GM23338 (cell line): ENCODE measurements around the gene CX3CR1. TPM values are rescaled to one million over a fixed set of nuclear protein-coding genes. Genes with fewer than 3 reads are reported as not detected.

Experiments
- ATAC-seq: fragments of 200-7000 bp; cut with Tn5 transposase; 3 replicates; pipeline ENCODE4 v1.9.1; 2020
- DNase-seq: peaks from one replicate; pipeline ENCODE4 v3.0.0-alpha.2; 2015; ENCODE audit warnings: low spot score
- H2AFZ ChIP-seq: fragments of 200-600 bp; sonication (generic); 2 replicates; pipeline ENCODE4 v1.8.0; 2016; ENCODE audit warnings: antibody characterized with exemption, mild to moderate bottlenecking, moderate library complexity
- H3F3A ChIP-seq: fragments of 200-600 bp; sonication (generic); replicated peaks from 2 replicates; pipeline ENCODE4 v1.8.0; 2017; ENCODE audit warnings: antibody characterized with exemption, mixed run types, low read depth
- H3K27ac ChIP-seq: fragments of 200-600 bp; sonication (generic); 2 replicates; pipeline ENCODE4 v1.6.1; 2016; ENCODE audit warnings: low read depth
- H3K27me3 ChIP-seq: fragments of 200-600 bp; sonication (generic); 2 replicates; pipeline ENCODE4 v1.8.0; 2016; ENCODE audit warnings: mild to moderate bottlenecking, mixed run types, moderate library complexity; ENCODE audit not compliant: insufficient read depth
- H3K36me3 ChIP-seq: fragments of 200-600 bp; sonication (generic); 2 replicates; pipeline ENCODE4 v1.8.0; 2016; ENCODE audit warnings: mild to moderate bottlenecking; ENCODE audit not compliant: insufficient read depth
- H3K4me1 ChIP-seq: fragments of 200-600 bp; sonication (generic); 2 replicates; pipeline ENCODE4 v1.8.0; 2016; ENCODE audit warnings: mild to moderate bottlenecking, moderate library complexity; ENCODE audit not compliant: insufficient read depth
- H3K4me2 ChIP-seq: fragments of 200-600 bp; sonication (generic); 2 replicates; pipeline ENCODE4 v1.7.1; 2017; ENCODE audit warnings: mixed run types
- H3K4me3 ChIP-seq: fragments of 200-600 bp; sonication (generic); 2 replicates; pipeline ENCODE4 v1.6.1; 2016; ENCODE audit warnings: mixed run types
- H3K79me2 ChIP-seq: fragments of 200-600 bp; sonication (generic); replicated peaks from 2 replicates; pipeline ENCODE4 v1.8.0; 2017; ENCODE audit warnings: mild to moderate bottlenecking; ENCODE audit not compliant: insufficient read depth
- H3K9me2 ChIP-seq: fragments of 200-600 bp; sonication (generic); 2 replicates; pipeline ENCODE4 v1.8.0; 2017; ENCODE audit not compliant: insufficient read depth
- H4K20me1 ChIP-seq: fragments of 200-600 bp; sonication (generic); replicated peaks from 2 replicates; pipeline ENCODE4 v1.8.0; 2017; ENCODE audit warnings: mild to moderate bottlenecking; ENCODE audit not compliant: insufficient read depth
- H3K27ac Mint-ChIP-seq: 2 replicates; pipeline ENCODE4 v1.8.0; 2020; ENCODE audit warnings: inconsistent platforms, mild to moderate bottlenecking, moderate library complexity, mixed read lengths
- H3K27me3 Mint-ChIP-seq: 3 replicates; pipeline ENCODE4 v1.8.0; 2022; ENCODE audit warnings: low read depth, mild to moderate bottlenecking, moderate library complexity, mixed read lengths, inconsistent platforms; ENCODE audit not compliant: insufficient read depth, poor library complexity
- H3K36me3 Mint-ChIP-seq: 3 replicates; pipeline ENCODE4 v1.8.0; 2021; ENCODE audit warnings: low read depth, mild to moderate bottlenecking, inconsistent platforms, moderate library complexity, mixed read lengths
- H3K4me1 Mint-ChIP-seq: 3 replicates; pipeline ENCODE4 v1.8.0; 2020; ENCODE audit warnings: mild to moderate bottlenecking, inconsistent platforms, mixed read lengths
- H3K4me3 Mint-ChIP-seq: 3 replicates; pipeline ENCODE4 v1.8.0; 2021; ENCODE audit warnings: moderate library complexity, mild to moderate bottlenecking, inconsistent platforms, mixed read lengths
- H3K9me3 Mint-ChIP-seq: 3 replicates; pipeline ENCODE4 v1.8.0; 2020; ENCODE audit warnings: moderate library complexity, mild to moderate bottlenecking, inconsistent platforms, mixed read lengths
- CREB1 ChIP-seq: fragments of 250-450 bp; sonication (Bioruptor Pico); IDR thresholded peaks from 2 replicates; pipeline ENCODE4 v1.5.0; 2020; ENCODE audit warnings: low read depth, mild to moderate bottlenecking, moderate library complexity
- CTCF ChIP-seq, 2 experiments: fragments of 200-600 bp in 1 of 2; sonication (generic) in 1 of 2; conservative IDR thresholded peaks; 2 replicates each; pipeline versions ENCODE4 v1.5.1 to v1.6.1; 2016 to 2017; ENCODE audit warnings: antibody characterized with exemption in 2 of 2, low read depth in 2 of 2, mild to moderate bottlenecking in 2 of 2, moderate library complexity in 1 of 2
- EZH2 ChIP-seq: fragments of 200-600 bp; sonication (generic); IDR thresholded peaks from one replicate; pipeline ENCODE4 v1.8.0; 2017; ENCODE audit warnings: antibody characterized with exemption, mild to moderate bottlenecking, low read depth; ENCODE audit not compliant: unreplicated experiment
- ZNF114 ChIP-seq: fragments of 250-450 bp; sonication (Bioruptor Pico); IDR thresholded peaks from 2 replicates; pipeline ENCODE4 v1.5.0; 2020; ENCODE audit warnings: mild to moderate bottlenecking, moderate library complexity
- polyA plus RNA-seq: library from polyadenylated mRNA; unstranded; fragments of >200 nt; fragmentation: Nextera tagmentation; extraction: Ambion mirVana; gene quantifications from 2 replicates; pipeline ENCODE4 v1.2.1, GENCODE V29; 2016
- total RNA-seq: library from RNA; depleted of rRNA; stranded (reverse); fragments of >200 nt; shearing (Covaris generic); gene quantifications from 2 replicates; pipeline ENCODE4 v1.2.3, GENCODE V29; 2014
- TF ChIP-seq, protein P1 (sequence below): IDR thresholded peaks from 2 replicates; pipeline ENCODE4 v1.6.1; 2016; ENCODE audit warnings: antibody characterized with exemption
- TF ChIP-seq, protein P2 (sequence below): fragments of 250-450 bp; sonication (Bioruptor Pico); IDR thresholded peaks from 2 replicates; pipeline ENCODE4 v1.5.0; 2020; ENCODE audit warnings: mild to moderate bottlenecking, moderate library complexity

CX3CR1 gene
- total and polyA plus RNA-seq, 2 experiments from 2014 or later: 0.24 to 0.42 TPM

DNA sequence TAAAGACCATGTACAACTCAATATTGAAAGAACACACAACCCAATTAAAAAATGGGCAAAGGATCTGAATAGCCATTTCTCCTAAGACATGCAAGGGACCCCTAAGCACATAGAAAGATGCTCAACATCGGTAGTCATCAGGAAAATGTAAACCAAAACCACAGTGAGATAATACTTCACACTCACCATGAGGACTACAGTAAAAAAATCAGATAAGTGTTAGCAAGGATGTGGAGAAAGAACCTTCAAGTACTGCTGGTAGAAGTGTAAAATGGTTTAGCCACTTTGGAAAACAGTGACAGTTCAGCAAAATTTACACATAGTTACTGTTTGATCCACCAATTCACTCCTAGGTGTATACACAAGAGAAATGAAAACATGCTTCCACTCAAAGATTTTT, 57.4 kb downstream of the CX3CR1 start:
- no peaks in the 10 kb centered on the region for H3K4me1 Mint-ChIP-seq
- Histone ChIP-seq H3K4me3 (no peak overlapping the region), H3K27ac (no peak overlapping the region), H3K79me2 (no peaks in the 10 kb centered on the region), H3K36me3 (no peaks in the 10 kb centered on the region), H3K4me2 (no peak overlapping the region), H4K20me1 (no peaks in the 10 kb centered on the region), H3K9me2 (0 out of 2 replicates have a peak, but pooled peaks cover 11% of the 10 kb centered on the region), H2AFZ (no peak overlapping the region), H3K27me3 (no peaks in the 10 kb centered on the region; the same call in 1 of the 2 replicates), H3K4me1 (no peaks in the 10 kb centered on the region), H3F3A (no peaks in the 10 kb centered on the region)
- no peak for TF ChIP-seq EZH2
- H3K36me3 Mint-ChIP-seq: no peaks in the 10 kb centered on the region
- peaks cover 2% of the 10 kb centered on the region for H3K27me3 Mint-ChIP-seq
- H3K4me3 Mint-ChIP-seq: no peak overlapping the region
- ATAC-seq (no peak), DNase-seq (no peak)
- no peaks in the 10 kb centered on the region; the same call in 2 of the 3 replicates for H3K9me3 Mint-ChIP-seq
- H3K27ac Mint-ChIP-seq: no peak overlapping the region

- Histone ChIP-seq H3F3A (no peaks in the 10 kb centered on the region), H3K27ac (no peak overlapping the region), H3K4me1 (no peaks in the 10 kb centered on the region), H3K36me3 (no peaks in the 10 kb centered on the region), H3K79me2 (no peaks in the 10 kb centered on the region), H3K4me2 (no peak overlapping the region), H4K20me1 (no peaks in the 10 kb centered on the region), H3K4me3 (no peak overlapping the region), H3K9me2 (0 out of 2 replicates have a peak, but pooled peaks cover 7% of the 10 kb centered on the region), H2AFZ (peak overlapping the region; percentile 34), H3K27me3 (no peaks in the 10 kb centered on the region; the same call in 1 of the 2 replicates)
- Mint-ChIP-seq H3K27ac (no peak overlapping the region), H3K27me3 (peaks cover 4% of the 10 kb centered on the region), H3K36me3 (no peaks in the 10 kb centered on the region), H3K4me1 (no peaks in the 10 kb centered on the region), H3K9me3 (no peaks in the 10 kb centered on the region; the same call in 2 of the 3 replicates), H3K4me3 (no peak overlapping the region)
- DNase-seq: no peak
- TF ChIP-seq ZNF114 (CRISPR knock-in tag) (no peak), CTCF (conservative IDR thresholded peaks at IDR 0.05; ENCODE audit: low read depth in 2 of 2) (no peak), CREB1 (CRISPR knock-in tag) (no peak)
- TF ChIP-seq, protein P1, sequence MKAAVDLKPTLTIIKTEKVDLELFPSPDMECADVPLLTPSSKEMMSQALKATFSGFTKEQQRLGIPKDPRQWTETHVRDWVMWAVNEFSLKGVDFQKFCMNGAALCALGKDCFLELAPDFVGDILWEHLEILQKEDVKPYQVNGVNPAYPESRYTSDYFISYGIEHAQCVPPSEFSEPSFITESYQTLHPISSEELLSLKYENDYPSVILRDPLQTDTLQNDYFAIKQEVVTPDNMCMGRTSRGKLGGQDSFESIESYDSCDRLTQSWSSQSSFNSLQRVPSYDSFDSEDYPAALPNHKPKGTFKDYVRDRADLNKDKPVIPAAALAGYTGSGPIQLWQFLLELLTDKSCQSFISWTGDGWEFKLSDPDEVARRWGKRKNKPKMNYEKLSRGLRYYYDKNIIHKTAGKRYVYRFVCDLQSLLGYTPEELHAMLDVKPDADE: no peak
- ATAC-seq: no peak
Observed at GRCh38 chr3:39221141-39221530, 58.7 kb downstream of the CX3CR1 start.

DNA sequence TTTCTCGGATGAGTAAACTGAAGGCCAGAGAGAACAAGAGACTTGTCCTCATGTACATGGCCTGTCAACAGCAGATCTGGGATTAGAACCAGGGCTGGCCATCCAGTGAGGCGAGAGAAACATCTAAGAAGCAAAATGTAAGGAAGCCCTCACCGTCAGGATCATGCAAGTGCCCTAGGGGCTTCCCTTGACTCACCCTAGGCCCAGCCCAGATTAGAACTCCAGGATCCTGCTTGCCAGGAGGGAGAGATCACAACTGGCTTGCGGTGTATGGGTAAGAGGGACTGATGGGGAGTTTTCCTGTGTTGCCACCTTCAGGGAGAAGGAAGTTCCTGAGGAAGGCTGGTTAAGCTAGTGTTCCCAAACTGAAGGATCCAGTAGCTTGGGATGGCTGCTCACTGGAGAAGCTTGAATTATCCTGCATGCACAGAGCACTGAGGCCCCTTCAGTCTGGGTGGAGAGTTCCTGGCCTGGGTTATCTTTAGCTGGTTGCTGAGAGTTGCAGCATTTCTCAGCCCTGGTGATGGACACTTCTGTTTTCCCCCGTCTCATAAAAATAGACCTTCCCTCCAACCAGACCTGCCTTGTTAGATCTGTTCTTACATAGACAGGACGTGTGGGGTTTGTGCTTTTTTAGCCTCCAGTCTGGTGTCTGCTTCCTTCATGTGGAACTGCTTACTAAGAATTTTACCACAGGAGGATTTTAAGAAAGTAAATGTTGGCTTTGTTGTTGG, 59.3 kb downstream of the CX3CR1 start:
- H3K27me3 ChIP-seq: no peaks in the 10 kb centered on the region; the same call in 1 of the 2 replicates
- no peaks in the 10 kb centered on the region for H3K79me2 ChIP-seq
- DNase-seq: no peak
- H3K9me2 ChIP-seq: 0 out of 2 replicates have a peak, but pooled peaks cover 7% of the 10 kb centered on the region
- peaks cover 4% of the 10 kb centered on the region for H3K27me3 Mint-ChIP-seq
- no peaks in the 10 kb centered on the region for H3K4me1 Mint-ChIP-seq
- peak overlapping the region; percentile 34 for H2AFZ ChIP-seq
- H3K4me3 Mint-ChIP-seq: no peak overlapping the region
- H3F3A ChIP-seq: no peaks in the 10 kb centered on the region
- H3K27ac Mint-ChIP-seq: no peak overlapping the region
- no peaks in the 10 kb centered on the region for H3K36me3 Mint-ChIP-seq
- TF ChIP-seq, protein P2, sequence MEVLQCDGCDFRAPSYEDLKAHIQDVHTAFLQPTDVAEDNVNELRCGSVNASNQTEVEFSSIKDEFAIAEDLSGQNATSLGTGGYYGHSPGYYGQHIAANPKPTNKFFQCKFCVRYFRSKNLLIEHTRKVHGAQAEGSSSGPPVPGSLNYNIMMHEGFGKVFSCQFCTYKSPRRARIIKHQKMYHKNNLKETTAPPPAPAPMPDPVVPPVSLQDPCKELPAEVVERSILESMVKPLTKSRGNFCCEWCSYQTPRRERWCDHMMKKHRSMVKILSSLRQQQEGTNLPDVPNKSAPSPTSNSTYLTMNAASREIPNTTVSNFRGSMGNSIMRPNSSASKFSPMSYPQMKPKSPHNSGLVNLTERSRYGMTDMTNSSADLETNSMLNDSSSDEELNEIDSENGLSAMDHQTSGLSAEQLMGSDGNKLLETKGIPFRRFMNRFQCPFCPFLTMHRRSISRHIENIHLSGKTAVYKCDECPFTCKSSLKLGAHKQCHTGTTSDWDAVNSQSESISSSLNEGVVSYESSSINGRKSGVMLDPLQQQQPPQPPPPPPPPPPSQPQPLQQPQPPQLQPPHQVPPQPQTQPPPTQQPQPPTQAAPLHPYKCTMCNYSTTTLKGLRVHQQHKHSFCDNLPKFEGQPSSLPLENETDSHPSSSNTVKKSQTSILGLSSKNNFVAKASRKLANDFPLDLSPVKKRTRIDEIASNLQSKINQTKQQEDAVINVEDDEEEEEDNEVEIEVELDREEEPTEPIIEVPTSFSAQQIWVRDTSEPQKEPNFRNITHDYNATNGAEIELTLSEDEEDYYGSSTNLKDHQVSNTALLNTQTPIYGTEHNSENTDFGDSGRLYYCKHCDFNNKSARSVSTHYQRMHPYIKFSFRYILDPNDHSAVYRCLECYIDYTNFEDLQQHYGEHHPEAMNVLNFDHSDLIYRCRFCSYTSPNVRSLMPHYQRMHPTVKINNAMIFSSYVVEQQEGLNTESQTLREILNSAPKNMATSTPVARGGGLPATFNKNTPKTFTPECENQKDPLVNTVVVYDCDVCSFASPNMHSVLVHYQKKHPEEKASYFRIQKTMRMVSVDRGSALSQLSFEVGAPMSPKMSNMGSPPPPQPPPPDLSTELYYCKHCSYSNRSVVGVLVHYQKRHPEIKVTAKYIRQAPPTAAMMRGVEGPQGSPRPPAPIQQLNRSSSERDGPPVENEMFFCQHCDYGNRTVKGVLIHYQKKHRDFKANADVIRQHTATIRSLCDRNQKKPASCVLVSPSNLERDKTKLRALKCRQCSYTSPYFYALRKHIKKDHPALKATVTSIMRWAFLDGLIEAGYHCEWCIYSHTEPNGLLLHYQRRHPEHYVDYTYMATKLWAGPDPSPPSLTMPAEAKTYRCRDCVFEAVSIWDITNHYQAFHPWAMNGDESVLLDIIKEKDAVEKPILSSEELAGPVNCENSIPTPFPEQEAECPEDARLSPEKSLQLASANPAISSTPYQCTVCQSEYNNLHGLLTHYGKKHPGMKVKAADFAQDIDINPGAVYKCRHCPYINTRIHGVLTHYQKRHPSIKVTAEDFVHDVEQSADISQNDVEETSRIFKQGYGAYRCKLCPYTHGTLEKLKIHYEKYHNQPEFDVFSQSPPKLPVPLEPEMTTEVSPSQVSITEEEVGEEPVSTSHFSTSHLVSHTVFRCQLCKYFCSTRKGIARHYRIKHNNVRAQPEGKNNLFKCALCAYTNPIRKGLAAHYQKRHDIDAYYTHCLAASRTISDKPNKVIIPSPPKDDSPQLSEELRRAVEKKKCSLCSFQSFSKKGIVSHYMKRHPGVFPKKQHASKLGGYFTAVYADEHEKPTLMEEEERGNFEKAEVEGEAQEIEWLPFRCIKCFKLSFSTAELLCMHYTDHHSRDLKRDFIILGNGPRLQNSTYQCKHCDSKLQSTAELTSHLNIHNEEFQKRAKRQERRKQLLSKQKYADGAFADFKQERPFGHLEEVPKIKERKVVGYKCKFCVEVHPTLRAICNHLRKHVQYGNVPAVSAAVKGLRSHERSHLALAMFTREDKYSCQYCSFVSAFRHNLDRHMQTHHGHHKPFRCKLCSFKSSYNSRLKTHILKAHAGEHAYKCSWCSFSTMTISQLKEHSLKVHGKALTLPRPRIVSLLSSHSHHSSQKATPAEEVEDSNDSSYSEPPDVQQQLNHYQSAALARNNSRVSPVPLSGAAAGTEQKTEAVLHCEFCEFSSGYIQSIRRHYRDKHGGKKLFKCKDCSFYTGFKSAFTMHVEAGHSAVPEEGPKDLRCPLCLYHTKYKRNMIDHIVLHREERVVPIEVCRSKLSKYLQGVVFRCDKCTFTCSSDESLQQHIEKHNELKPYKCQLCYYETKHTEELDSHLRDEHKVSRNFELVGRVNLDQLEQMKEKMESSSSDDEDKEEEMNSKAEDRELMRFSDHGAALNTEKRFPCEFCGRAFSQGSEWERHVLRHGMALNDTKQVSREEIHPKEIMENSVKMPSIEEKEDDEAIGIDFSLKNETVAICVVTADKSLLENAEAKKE: no peak
- H3K9me3 Mint-ChIP-seq: no peaks in the 10 kb centered on the region; the same call in 2 of the 3 replicates
- H3K4me3 ChIP-seq: no peak overlapping the region
- no peaks in the 10 kb centered on the region for H3K36me3 ChIP-seq
- no peaks in the 10 kb centered on the region for H4K20me1 ChIP-seq
- ATAC-seq: no peak
- no peak overlapping the region for H3K27ac ChIP-seq
- H3K4me1 ChIP-seq: no peaks in the 10 kb centered on the region
- no peak overlapping the region for H3K4me2 ChIP-seq
